ENCODE results near the gene C17orf75.
A peak's percentile ranks its signal among the peaks of the same experiment; 100 is the strongest.
"Not testable (repeated sequence)": the region's sequence is repeated elsewhere in the genome, so short reads cannot be mapped to it uniquely, and the experiment has no call there.

C17orf75 gene

GRCh38 chr17:32341857-32342602 is at the start of gene C17orf75:
C17orf75 (minus strand) TSS chr17:32342173; CDS start chr17:32342139, 34 bp downstream.
- peak; percentile 92 for DNase-seq

GRCh38 chr17:32388613-32389459 is 46.9 kb upstream of the C17orf75 start:
- DNase-seq, result no peak

GRCh38 chr17:32388128-32388527 is 46.2 kb upstream of the C17orf75 start:
- DNase-seq, result not testable (repeated sequence)

GRCh38 chr17:32386844-32387243 is 44.9 kb upstream of the C17orf75 start:
- DNase-seq, result no peak

GRCh38 chr17:32385971-32386370 is 44.0 kb upstream of the C17orf75 start:
- DNase-seq, result no peak

- no peak for DNase-seq
Measured at GRCh38 chr17:32385121-32385520, 43.1 kb upstream of the C17orf75 start.

- no peak for DNase-seq
Measured at GRCh38 chr17:32383926-32384434, 42.0 kb upstream of the C17orf75 start.

GRCh38 chr17:32382526-32383223 is 40.7 kb upstream of the C17orf75 start:
- no peak for DNase-seq

- DNase-seq, result no peak
Measured at GRCh38 chr17:32370426-32370825, 28.5 kb upstream of the C17orf75 start.

- DNase-seq, result no peak
Measured at GRCh38 chr17:32361270-32361669, 19.3 kb upstream of the C17orf75 start.

GRCh38 chr17:32357615-32358014 is 15.6 kb upstream of the C17orf75 start:
- DNase-seq, result no peak

- no peak for DNase-seq
Measured at GRCh38 chr17:32356750-32357149, 14.8 kb upstream of the C17orf75 start.

- no peak for DNase-seq
Measured at GRCh38 chr17:32356378-32356743, 14.4 kb upstream of the C17orf75 start.

- no peak for DNase-seq
Measured at GRCh38 chr17:32355649-32356377, 13.8 kb upstream of the C17orf75 start.

GRCh38 chr17:32352734-32353133 is 10.8 kb upstream of the C17orf75 start:
- not testable (repeated sequence) for DNase-seq

GRCh38 chr17:32350666-32351418 is 8.9 kb upstream of the C17orf75 start:
- DNase-seq, result peak; percentile 77

- peak; percentile 98 for DNase-seq
Measured at GRCh38 chr17:32349854-32350665, 8.1 kb upstream of the C17orf75 start, which contains the start of gene ZNF207. ZNF207 (plus strand) TSS chr17:32350157; CDS start chr17:32350286, 129 bp downstream.

GRCh38 chr17:32349503-32349853 is 7.5 kb upstream of the C17orf75 start:
- peak; percentile 72 for DNase-seq

GRCh38 chr17:32348483-32348800 is 6.5 kb upstream of the C17orf75 start:
- DNase-seq, result no peak

GRCh38 chr17:32345951-32346600 is 4.1 kb upstream of the C17orf75 start:
- DNase-seq, result no peak

All from activated effector memory CD4-positive, alpha-beta T cell treated with anti-CD3 and anti-CD28 coated beads, Interleukin-2, amount 50 U/mL, for 16 hours (primary cell).